Liver (tissue), 9 donors: ENCODE measurements around the gene SRRM2. TPM values are rescaled to one million over a fixed set of nuclear protein-coding genes. Genes with fewer than 3 reads are reported as not detected.

Experiments
- DNase-seq: peaks from one replicate; pipeline ENCODE4 v3.0.0-alpha.2; 2017; ENCODE audit warnings: low spot score
- H3K27ac ChIP-seq, 2 donors: one replicate each; pipeline ENCODE4 v1.7.0; 2013; ENCODE audit warnings: inconsistent platforms in 2 of 2, low read length in 2 of 2, control low read depth in 1 of 2, low read depth in 1 of 2, mild to moderate bottlenecking in 1 of 2
- H3K27me3 ChIP-seq, 4 donors: one replicate each; pipeline versions ENCODE4 v1.6.1 to v1.7.0; 2013; ENCODE audit warnings: low read length in 3 of 4, inconsistent platforms in 1 of 4, mild to moderate bottlenecking in 1 of 4, moderate library complexity in 1 of 4; ENCODE audit not compliant: control insufficient read depth in 4 of 4, insufficient read depth in 4 of 4
- H3K36me3 ChIP-seq, 4 donors: one replicate each; pipeline versions ENCODE4 v1.6.1 to v1.7.0; 2013; ENCODE audit warnings: low read length in 3 of 4, mild to moderate bottlenecking in 3 of 4, low read depth in 1 of 4, moderate library complexity in 1 of 4; ENCODE audit not compliant: control insufficient read depth in 4 of 4, insufficient read depth in 3 of 4
- H3K4me1 ChIP-seq, 4 donors: one replicate each; pipeline versions ENCODE4 v1.6.1 to v1.7.0; 2013; ENCODE audit warnings: low read length in 3 of 4, mild to moderate bottlenecking in 3 of 4, moderate library complexity in 1 of 4; ENCODE audit not compliant: control insufficient read depth in 4 of 4, insufficient read depth in 4 of 4
- H3K4me3 ChIP-seq, 3 donors: one replicate each; pipeline versions ENCODE4 v1.6.1 to v1.7.0; 2013; ENCODE audit warnings: low read length in 3 of 3, control low read depth in 1 of 3, low read depth in 1 of 3, mild to moderate bottlenecking in 1 of 3
- H3K9ac ChIP-seq, 2 donors: one replicate each; pipeline ENCODE4 v1.7.0; 2013; ENCODE audit warnings: low read length in 2 of 2, mild to moderate bottlenecking in 2 of 2, moderate library complexity in 2 of 2, control low read depth in 1 of 2, low read depth in 1 of 2
- H3K9me3 ChIP-seq, 4 donors: one replicate each; pipeline versions ENCODE4 v1.6.1 to v1.7.0; 2013; ENCODE audit warnings: low read length in 3 of 4; ENCODE audit not compliant: control insufficient read depth in 4 of 4
- ATF3 ChIP-seq: IDR thresholded peaks from 2 replicates; pipeline ENCODE4 v1.6.1; 2016; ENCODE audit warnings: antibody characterized with exemption
- CTCF ChIP-seq: fragments of 150-350 bp; IDR thresholded peaks from 2 replicates; pipeline ENCODE4 v1.5.1; 2017; ENCODE audit warnings: improper control_type of control experiment, low read depth, low read length; ENCODE audit not compliant: missing input control
- EGR1 ChIP-seq, 2 donors: IDR thresholded peaks; 2 replicates each; pipeline ENCODE4 v1.6.1; 2016 to 2018; ENCODE audit warnings: antibody characterized with exemption in 2 of 2, low read depth in 2 of 2
- FOXA1 ChIP-seq: IDR thresholded peaks from 2 replicates; pipeline ENCODE4 v1.6.1; 2016; ENCODE audit warnings: antibody characterized with exemption
- FOXA2 ChIP-seq: IDR thresholded peaks from 2 replicates; pipeline ENCODE4 v1.6.1; 2016; ENCODE audit warnings: antibody characterized with exemption
- GABPA ChIP-seq, 2 donors: IDR thresholded peaks in 1 of 2; conservative IDR thresholded peaks in 1 of 2; 2 replicates each; pipeline ENCODE4 v1.6.1; 2016; ENCODE audit warnings: antibody characterized with exemption in 2 of 2, mild to moderate bottlenecking in 1 of 2, moderate library complexity in 1 of 2
- HNF4A ChIP-seq, 2 donors: conservative IDR thresholded peaks; 2 replicates each; pipeline ENCODE4 v1.6.1; 2016; ENCODE audit warnings: antibody characterized with exemption in 2 of 2, mild to moderate bottlenecking in 2 of 2
- JUND ChIP-seq, 2 donors: IDR thresholded peaks; 2 replicates each; pipeline ENCODE4 v1.6.1; 2016; ENCODE audit warnings: antibody characterized with exemption in 2 of 2
- NR2F2 ChIP-seq: IDR thresholded peaks from 2 replicates; pipeline ENCODE4 v1.6.1; 2016; ENCODE audit warnings: antibody characterized with exemption
- RAD21 ChIP-seq, 2 donors: IDR thresholded peaks; 2 replicates each; pipeline ENCODE4 v1.6.1; 2016; ENCODE audit warnings: antibody characterized with exemption in 2 of 2, mild to moderate bottlenecking in 2 of 2
- RXRA ChIP-seq, 2 donors: IDR thresholded peaks; 2 replicates each; pipeline ENCODE4 v1.6.1; 2017 to 2018; ENCODE audit warnings: antibody characterized with exemption in 2 of 2, mild to moderate bottlenecking in 1 of 2
- SP1 ChIP-seq: IDR thresholded peaks from 2 replicates; pipeline ENCODE4 v1.6.1; 2018; ENCODE audit warnings: antibody characterized with exemption, mild to moderate bottlenecking
- YY1 ChIP-seq: IDR thresholded peaks from 2 replicates; pipeline ENCODE4 v1.6.1; 2016; ENCODE audit warnings: antibody characterized with exemption, mild to moderate bottlenecking
- WGBS: extraction: QIAGEN DNeasy Blood & Tissue Kit; methylation state at CpG from one replicate; pipeline ENCODE4 v1.1.7; 2013; 5-methylcytosine and 5-hydroxymethylcytosine counted together
- polyA plus RNA-seq, 2 donors: library from polyadenylated mRNA; stranded (reverse) in 1 of 2; unstranded in 1 of 2; fragments of 200-250 nt in 1 of 2; fragments of >200 nt in 1 of 2; fragmentation: Nextera tagmentation in 1 of 2; extraction: Ambion mirVana in 1 of 2; gene quantifications; one replicate each; pipeline versions ENCODE4 v1.2.1 to v1.2.3, GENCODE V29; 2013 to 2015
- total RNA-seq, 2 donors: library from RNA; depleted of rRNA; stranded (reverse); fragments of >200 nt; gene quantifications; one replicate each; pipeline ENCODE4 v1.2.3, GENCODE V29; 2014
- TF ChIP-seq, protein P1 (sequence below): IDR thresholded peaks from 2 replicates; pipeline ENCODE4 v1.6.1; 2016; ENCODE audit warnings: antibody characterized with exemption
- TF ChIP-seq, protein P2 (sequence below): IDR thresholded peaks from 2 replicates; pipeline ENCODE4 v1.6.1; 2016; ENCODE audit warnings: antibody characterized with exemption
- donor health status: healthy.
- donor health status: healthy.
- donor health status: healthy.
- donor health status: healthy.
- donor health status: healthy.

SRRM2 gene
- total and polyA plus RNA-seq, 4 donors, result 84.8 to 199 (median 133) TPM

GRCh38 chr16:2749936-2750335 is 2.5 kb upstream of the SRRM2 start (continued):
- TF ChIP-seq CTCF (no peak), RAD21 (IDR thresholded peaks at IDR 0.05) (no peak), YY1 (no peak), FOXA1 (no peak), RXRA (IDR thresholded peaks at IDR 0.05) (no peak)
- TF ChIP-seq, protein P1, sequence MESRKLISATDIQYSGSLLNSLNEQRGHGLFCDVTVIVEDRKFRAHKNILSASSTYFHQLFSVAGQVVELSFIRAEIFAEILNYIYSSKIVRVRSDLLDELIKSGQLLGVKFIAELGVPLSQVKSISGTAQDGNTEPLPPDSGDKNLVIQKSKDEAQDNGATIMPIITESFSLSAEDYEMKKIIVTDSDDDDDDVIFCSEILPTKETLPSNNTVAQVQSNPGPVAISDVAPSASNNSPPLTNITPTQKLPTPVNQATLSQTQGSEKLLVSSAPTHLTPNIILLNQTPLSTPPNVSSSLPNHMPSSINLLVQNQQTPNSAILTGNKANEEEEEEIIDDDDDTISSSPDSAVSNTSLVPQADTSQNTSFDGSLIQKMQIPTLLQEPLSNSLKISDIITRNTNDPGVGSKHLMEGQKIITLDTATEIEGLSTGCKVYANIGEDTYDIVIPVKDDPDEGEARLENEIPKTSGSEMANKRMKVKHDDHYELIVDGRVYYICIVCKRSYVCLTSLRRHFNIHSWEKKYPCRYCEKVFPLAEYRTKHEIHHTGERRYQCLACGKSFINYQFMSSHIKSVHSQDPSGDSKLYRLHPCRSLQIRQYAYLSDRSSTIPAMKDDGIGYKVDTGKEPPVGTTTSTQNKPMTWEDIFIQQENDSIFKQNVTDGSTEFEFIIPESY, result no peak

DNA sequence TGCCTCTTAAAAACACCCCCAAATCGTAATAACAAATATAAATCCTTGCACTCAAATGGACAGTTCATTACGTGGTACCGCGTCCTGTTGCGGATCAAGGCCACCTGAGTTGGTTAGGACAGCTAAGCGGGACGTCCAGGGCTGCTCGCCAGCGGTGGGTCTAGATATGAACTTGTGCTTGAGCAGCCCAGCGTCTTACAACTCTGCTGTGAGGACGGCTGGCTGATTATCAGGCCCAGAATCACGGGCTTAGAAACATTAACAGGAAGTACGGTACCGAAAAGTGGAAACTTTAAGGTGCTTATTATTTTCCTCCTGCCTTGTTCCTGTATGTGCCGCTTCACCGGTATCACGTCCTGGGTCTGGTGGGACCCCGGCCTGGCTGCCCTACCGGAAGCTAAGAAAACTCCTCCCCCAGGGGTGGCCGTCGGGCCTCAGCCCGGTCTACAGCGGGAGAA is 832 bp upstream of the SRRM2 start:
- Histone ChIP-seq H3K4me1 (peaks cover 14 to 40% (median 23%) of the 10 kb centered on the region in 4 donors), H3K4me3 (peak overlapping the region; percentile 20 to 88 (median 41)), H3K27ac (peak overlapping the region; percentile 94 to 98), H3K9me3 (no peaks in the 10 kb centered on the region), H3K9ac (no peak overlapping the region), H3K36me3 (peaks cover 0 to 2% (median under 1%) of the 10 kb centered on the region in 4 donors), H3K27me3 (no peaks in the 10 kb centered on the region)
- TF ChIP-seq SP1 (no peak), GABPA (IDR thresholded peaks at IDR 0.05 in 1 of 2, conservative IDR thresholded peaks at IDR 0.05 in 1 of 2) (no peak), ATF3 (no peak), NR2F2 (no peak), RAD21 (IDR thresholded peaks at IDR 0.05) (no peak), EGR1 (IDR thresholded peaks at IDR 0.05; ENCODE audit: low read depth in 2 of 2) (no peak), CTCF (no peak), FOXA2 (no peak), YY1 (no peak), RXRA (IDR thresholded peaks at IDR 0.05) (no peak), FOXA1 (no peak), JUND (IDR thresholded peaks at IDR 0.05) (no peak), HNF4A (conservative IDR thresholded peaks at IDR 0.05) (no peak)
- TF ChIP-seq, protein P2, sequence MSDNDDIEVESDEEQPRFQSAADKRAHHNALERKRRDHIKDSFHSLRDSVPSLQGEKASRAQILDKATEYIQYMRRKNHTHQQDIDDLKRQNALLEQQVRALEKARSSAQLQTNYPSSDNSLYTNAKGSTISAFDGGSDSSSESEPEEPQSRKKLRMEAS, result no peak
- TF ChIP-seq, protein P1, result no peak
- DNase-seq, result no peak
- 63% methylated on average over 23 of the region's 23 CpGs for WGBS
